Ovary (tissue), 9 donors: ENCODE data around the gene MCAM. TPM values are rescaled to one million over a fixed set of nuclear protein-coding genes. Genes with fewer than 3 reads are reported as not detected.

ENCODE experiments used
- DNase-seq, 5 donors: peaks; one replicate each; pipeline ENCODE4 v3.0.0-alpha.2; 2019 to 2020
- H3K27ac ChIP-seq, 2 donors: fragments of 200-600 bp; one replicate each; pipeline versions ENCODE4 v1.5.1 to v1.8.0; 2019 to 2022
- H3K27me3 ChIP-seq: fragments of 200-600 bp; one replicate; pipeline ENCODE4 v1.8.0; 2022
- H3K36me3 ChIP-seq: fragments of 200-600 bp; sonication (generic); one replicate; pipeline ENCODE4 v1.5.1; 2019
- H3K4me1 ChIP-seq: one replicate; pipeline ENCODE4 v1.8.1; 2013; ENCODE audit warnings: mild to moderate bottlenecking, moderate library complexity; ENCODE audit not compliant: insufficient read depth
- H3K4me3 ChIP-seq: fragments of 200-600 bp; sonication (generic); one replicate; pipeline ENCODE4 v1.5.1; 2017
- H3K9me3 ChIP-seq, 2 donors: fragments of 200-600 bp in 1 of 2; sonication (generic) in 1 of 2; one replicate each; pipeline versions ENCODE4 v1.5.1 to v1.8.1; 2013 to 2019; ENCODE audit warnings: mild to moderate bottlenecking in 1 of 2, moderate library complexity in 1 of 2
- CTCF ChIP-seq, 3 donors: fragments of 450-650 bp in 2 of 3; fragments of 200-600 bp in 1 of 3; IDR thresholded peaks; one replicate each; pipeline versions ENCODE4 v1.5.1 to v1.8.0; 2016 to 2022; ENCODE audit warnings: antibody characterized with exemption in 3 of 3, mild to moderate bottlenecking in 1 of 3
- EP300 ChIP-seq: sonication (generic); formaldehyde crosslinking; IDR thresholded peaks from one replicate; pipeline ENCODE4 v1.6.1; 2017; ENCODE audit warnings: antibody characterized with exemption
- POLR2A ChIP-seq: fragments of 450-650 bp; IDR thresholded peaks from one replicate; pipeline ENCODE4 v1.6.1; 2017; ENCODE audit warnings: antibody characterized with exemption, mild to moderate bottlenecking, moderate library complexity
- WGBS, 3 donors: extraction: QIAGEN DNeasy Blood & Tissue Kit in 1 of 3; methylation state at CpG; one replicate each; pipeline versions ENCODE4 v1.1.5 to v1.1.7; 2013 to 2017; 5-methylcytosine and 5-hydroxymethylcytosine counted together
- intact Hi-C, 4 donors: fragments of 100-400 bp; cut with DNase I; formaldehyde crosslinking; loops; one replicate each; pipeline versions ENCODE4 v1.11.0 to v1.15.1; 2022 to 2023
- polyA plus RNA-seq, 2 donors: library from polyadenylated mRNA; stranded (reverse); fragments of 200-250 nt in 1 of 2; fragments of 350-450 nt in 1 of 2; fragmentation: Illumina TruSeq in 1 of 2; extraction: RNeasy Lipid Tissue Mini Kit (QIAGEN cat#74804) in 1 of 2; gene quantifications; one replicate each; pipeline ENCODE4 v1.2.3, GENCODE V29; 2013 to 2014
- total RNA-seq, 7 donors: library from RNA; depleted of rRNA in 2 of 7; stranded (reverse); fragments of >200 nt in 2 of 7; fragmentation: NEBNext Ultra II Directional in 3 of 7; extraction: Animal tissue kit (Norgen Biotek cat#: 25700) in 3 of 7; gene quantifications; one replicate each; pipeline versions ENCODE4 v1.1.0 to v1.2.4, GENCODE V29; 2016 to 2023
- donor health status: DM: no; HTN: no; CAD: no; lungs with moderate emphysema.
- donor health status: DM: no; HTN: no; CAD: no.
- donor health status: Bipolar disorder and iron deficiency.
- donor health status: DM: yes; HTN: yes; CAD: no.
- donor health status: DM: no; HTN: no; CAD: no.
- donor health status: DM: yes; HTN: yes; CAD: no.

MCAM gene
- total and polyA plus RNA-seq, 9 donors = 34.6 to 121 (median 56.8) TPM

GRCh38 chr11:119295178-119295577, 21.8 kb downstream of the MCAM start:
- H3K9me3 ChIP-seq = no peaks in the 10 kb centered on the region
- no peak for DNase-seq
- H3K27me3 ChIP-seq = no peaks in the 10 kb centered on the region
- no peak overlapping the region for H3K27ac ChIP-seq
- 51 to 59% (median 55%) methylated on average over 3 of the region's 3 CpGs for WGBS, 3 donors
- no peaks in the 10 kb centered on the region for H3K4me1 ChIP-seq
- no peak overlapping the region for H3K4me3 ChIP-seq
- TF ChIP-seq POLR2A (no peak), CTCF (IDR thresholded peaks at IDR 0.05) (no peak), EP300 (no peak)
- H3K36me3 ChIP-seq = no peaks in the 10 kb centered on the region
- intact Hi-C loops = no loop called here

DNA sequence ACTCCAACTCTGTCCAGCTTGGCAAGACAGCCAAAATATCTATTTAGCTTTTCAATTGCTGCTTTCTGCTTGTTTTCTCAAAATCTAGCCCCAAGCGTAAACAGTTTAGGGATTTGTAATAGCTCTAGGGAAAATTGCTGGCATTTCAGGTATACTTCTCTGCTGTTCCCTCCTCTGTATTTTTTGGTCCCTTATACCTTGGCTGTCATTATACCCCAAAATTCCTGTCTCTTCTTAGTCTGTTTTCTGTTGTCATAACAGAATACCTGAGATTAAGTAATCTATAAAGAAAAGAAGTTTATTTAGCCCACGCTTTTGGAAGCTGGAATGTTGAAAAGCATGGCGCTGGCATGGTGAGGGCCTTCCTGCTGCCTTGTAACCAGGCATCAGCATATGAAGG, 23.5 kb downstream of the MCAM start:
- Histone ChIP-seq H3K36me3 (no peaks in the 10 kb centered on the region), H3K4me1 (no peaks in the 10 kb centered on the region), H3K4me3 (no peak overlapping the region), H3K9me3 (no peaks in the 10 kb centered on the region), H3K27ac (no peak overlapping the region), H3K27me3 (no peaks in the 10 kb centered on the region)
- intact Hi-C loops = no loop called here
- no peak for DNase-seq
- no peak for TF ChIP-seq CTCF (IDR thresholded peaks at IDR 0.05)
- TF ChIP-seq POLR2A = no peak
- TF ChIP-seq EP300 = no peak
- 94 to 97% (median 96%) methylated on average over 3 of the region's 3 CpGs for WGBS, 3 donors

- H3K27ac ChIP-seq = no peak overlapping the region
- no peak overlapping the region for H3K4me3 ChIP-seq
- no peak for DNase-seq
- no peaks in the 10 kb centered on the region for H3K4me1 ChIP-seq
- no peak for TF ChIP-seq EP300
- TF ChIP-seq POLR2A = no peak
- TF ChIP-seq CTCF (IDR thresholded peaks at IDR 0.05) = no peak
- no peaks in the 10 kb centered on the region for H3K9me3 ChIP-seq
- H3K36me3 ChIP-seq = no peaks in the 10 kb centered on the region
- WGBS, 3 donors = 95 to 99% (median 98%) methylated on average over 10 of the region's 10 CpGs
- intact Hi-C loops = no loop called here
- H3K27me3 ChIP-seq = no peaks in the 10 kb centered on the region
Measured at GRCh38 chr11:119290894-119291497, 25.9 kb downstream of the MCAM start.

- 91 to 97% (median 92%) methylated on average over 3 of the region's 3 CpGs for whole genome bisulfite sequencing, 3 donors
- intact Hi-C loops = loop anchor here in 1 of 4 donors (10.0 kb wide), 1 partner anchor 73 kb away; no protein-coding TSS in a partner anchor
Measured at GRCh38 chr11:119288219-119288618, 28.7 kb downstream of the MCAM start.

More at GRCh38 chr11:119288219-119288618, 28.7 kb downstream of the MCAM start:
- no peak overlapping the region for H3K27ac ChIP-seq
- no peak overlapping the region for H3K4me3 ChIP-seq
- H3K9me3 ChIP-seq = no peaks in the 10 kb centered on the region
- H3K27me3 ChIP-seq = no peaks in the 10 kb centered on the region
- no peak for TF ChIP-seq CTCF (IDR thresholded peaks at IDR 0.05)
- TF ChIP-seq EP300 = no peak
- TF ChIP-seq POLR2A = no peak
- no peaks in the 10 kb centered on the region for H3K36me3 ChIP-seq
- no peaks in the 10 kb centered on the region for H3K4me1 ChIP-seq
- no peak for DNase-seq
